ENCODE results near the gene WDR4.
A peak's percentile ranks its signal among the peaks of the same experiment; 100 is the strongest.
"Not testable (repeated sequence)": the region's sequence is repeated elsewhere in the genome, so short reads cannot be mapped to it uniquely, and the experiment has no call there.

Gene WDR4

GRCh38 chr21:42815217-42815616 lies 64.1 kb downstream of the WDR4 start:
- no peak for DNase-seq (ENCODE audit: low read depth, low spot score)

- DNase-seq (ENCODE audit: low read depth, low spot score) = not testable (repeated sequence)
These were observed 66.7 kb downstream of the WDR4 start for GRCh38 chr21:42812528-42813241.

GRCh38 chr21:42811960-42812359 lies 67.4 kb downstream of the WDR4 start:
- DNase-seq (ENCODE audit: low read depth, low spot score) = no peak

GRCh38 chr21:42809577-42810475 lies 69.5 kb downstream of the WDR4 start:
- DNase-seq (ENCODE audit: low read depth, low spot score) = no peak

GRCh38 chr21:42809171-42809570 lies 70.2 kb downstream of the WDR4 start:
- DNase-seq (ENCODE audit: low read depth, low spot score) = no peak

- peak; percentile 71 for DNase-seq (ENCODE audit: low read depth, low spot score)
These were observed 71.3 kb downstream of the WDR4 start for GRCh38 chr21:42807938-42808613.

GRCh38 chr21:42807293-42807895 lies 71.9 kb downstream of the WDR4 start:
- DNase-seq (ENCODE audit: low read depth, low spot score) = not testable (repeated sequence)

- DNase-seq (ENCODE audit: low read depth, low spot score) = no peak
These were observed 72.7 kb downstream of the WDR4 start for GRCh38 chr21:42806509-42807140.

- peak; percentile 8 for DNase-seq (ENCODE audit: low read depth, low spot score)
These were observed 77.7 kb downstream of the WDR4 start for GRCh38 chr21:42801616-42802015.

GRCh38 chr21:42799948-42800347 lies 79.4 kb downstream of the WDR4 start:
- DNase-seq (ENCODE audit: low read depth, low spot score) = peak; percentile 21

- no peak for DNase-seq (ENCODE audit: low read depth, low spot score)
These were observed 79.8 kb downstream of the WDR4 start for GRCh38 chr21:42799516-42799915.

Data from ELF-1 (cell line).